ENCODE data around the gene KCND3. TPM values are rescaled to one million over a fixed set of nuclear protein-coding genes. Genes with fewer than 3 reads are reported as not detected.

Gene KCND3
- total RNA-seq, 4 donors from 2014 or later = 4.8 to 11.1 (median 5.7) TPM

DNA sequence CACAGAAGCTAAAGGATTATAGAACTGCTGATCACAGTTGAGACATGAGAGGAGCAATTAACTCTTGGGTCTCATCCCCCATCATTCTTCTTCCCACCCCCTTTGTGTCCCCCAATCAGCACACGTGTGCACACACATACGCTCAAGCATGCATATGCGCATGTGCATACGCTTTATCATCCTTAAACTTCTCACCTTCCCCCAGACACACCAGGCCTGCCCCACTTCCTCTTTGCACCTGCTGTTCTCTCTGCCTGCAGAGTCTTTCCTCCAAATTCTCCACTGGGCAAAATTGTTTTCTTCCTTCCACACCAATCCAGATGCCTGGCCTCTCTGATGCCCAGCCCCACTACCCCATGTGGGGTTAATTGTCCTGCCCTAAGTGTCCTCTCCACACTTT lies 13.0 kb upstream of the KCND3 start:
- TF ChIP-seq, protein P1, sequence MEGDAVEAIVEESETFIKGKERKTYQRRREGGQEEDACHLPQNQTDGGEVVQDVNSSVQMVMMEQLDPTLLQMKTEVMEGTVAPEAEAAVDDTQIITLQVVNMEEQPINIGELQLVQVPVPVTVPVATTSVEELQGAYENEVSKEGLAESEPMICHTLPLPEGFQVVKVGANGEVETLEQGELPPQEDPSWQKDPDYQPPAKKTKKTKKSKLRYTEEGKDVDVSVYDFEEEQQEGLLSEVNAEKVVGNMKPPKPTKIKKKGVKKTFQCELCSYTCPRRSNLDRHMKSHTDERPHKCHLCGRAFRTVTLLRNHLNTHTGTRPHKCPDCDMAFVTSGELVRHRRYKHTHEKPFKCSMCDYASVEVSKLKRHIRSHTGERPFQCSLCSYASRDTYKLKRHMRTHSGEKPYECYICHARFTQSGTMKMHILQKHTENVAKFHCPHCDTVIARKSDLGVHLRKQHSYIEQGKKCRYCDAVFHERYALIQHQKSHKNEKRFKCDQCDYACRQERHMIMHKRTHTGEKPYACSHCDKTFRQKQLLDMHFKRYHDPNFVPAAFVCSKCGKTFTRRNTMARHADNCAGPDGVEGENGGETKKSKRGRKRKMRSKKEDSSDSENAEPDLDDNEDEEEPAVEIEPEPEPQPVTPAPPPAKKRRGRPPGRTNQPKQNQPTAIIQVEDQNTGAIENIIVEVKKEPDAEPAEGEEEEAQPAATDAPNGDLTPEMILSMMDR (IDR thresholded peaks at IDR 0.05; ENCODE audit: low read depth) = no peak

DNA sequence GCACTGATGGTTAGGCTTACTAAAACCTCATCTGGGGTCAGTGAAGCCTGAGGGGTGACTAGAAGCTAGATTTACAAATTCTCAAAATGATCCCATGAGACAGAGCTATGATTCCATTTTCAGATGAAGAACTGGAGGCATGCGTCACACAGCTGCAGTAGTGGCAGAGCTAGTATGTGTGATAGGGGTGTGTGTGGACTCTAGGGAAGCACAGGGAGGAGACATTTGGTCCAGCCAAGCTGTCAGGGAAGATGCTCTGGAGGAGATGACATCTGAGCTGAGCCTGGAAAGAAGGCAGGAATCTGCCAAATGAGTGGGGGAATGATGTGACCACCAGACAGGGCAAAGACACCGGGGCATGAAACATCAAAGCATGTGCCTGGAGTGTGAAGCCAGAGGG lies 12.0 kb upstream of the KCND3 start:
- TF ChIP-seq, protein P1 (IDR thresholded peaks at IDR 0.05; ENCODE audit: low read depth) = no peak

DNA sequence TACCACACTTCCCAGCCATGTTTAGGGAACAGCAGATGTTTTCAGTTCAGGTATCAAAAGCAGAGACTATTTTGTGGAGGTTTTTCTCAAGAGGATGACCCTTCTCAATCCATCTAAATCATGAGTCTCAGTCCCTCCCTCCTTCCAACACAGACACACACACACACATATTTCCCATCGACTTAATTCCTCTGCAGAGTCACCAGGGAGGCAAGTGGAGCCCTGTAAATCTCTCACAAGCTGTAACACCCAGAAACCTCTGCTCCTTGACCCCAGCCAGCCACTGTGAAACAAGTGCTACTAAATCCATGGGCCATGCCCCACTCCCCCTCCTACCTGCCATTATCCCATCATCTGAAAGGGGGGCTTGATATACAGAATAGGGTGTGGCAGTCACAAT lies 10.6 kb upstream of the KCND3 start:
- TF ChIP-seq, protein P1 (IDR thresholded peaks at IDR 0.05; ENCODE audit: low read depth) = no peak

DNA sequence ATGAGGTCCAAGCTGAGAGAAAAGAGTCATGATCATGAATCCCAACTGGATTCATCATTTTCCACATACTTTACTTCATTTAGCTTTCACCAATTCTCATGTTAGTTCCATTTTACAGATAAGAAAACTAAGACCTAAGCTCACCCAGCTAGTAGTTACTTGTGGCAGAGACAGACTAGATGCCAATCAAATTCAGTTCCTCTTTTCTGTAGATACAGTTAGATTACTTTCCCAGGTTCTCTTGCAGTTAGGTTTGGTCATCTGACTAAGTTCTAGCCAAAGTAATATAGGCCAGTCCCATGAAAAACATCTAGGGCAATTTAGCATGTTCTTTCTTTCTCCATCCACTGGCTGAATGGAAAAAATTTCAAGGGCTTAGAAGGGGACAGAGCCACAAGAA lies 8.9 kb upstream of the KCND3 start:
- TF ChIP-seq, protein P1 (IDR thresholded peaks at IDR 0.05; ENCODE audit: low read depth) = no peak

DNA sequence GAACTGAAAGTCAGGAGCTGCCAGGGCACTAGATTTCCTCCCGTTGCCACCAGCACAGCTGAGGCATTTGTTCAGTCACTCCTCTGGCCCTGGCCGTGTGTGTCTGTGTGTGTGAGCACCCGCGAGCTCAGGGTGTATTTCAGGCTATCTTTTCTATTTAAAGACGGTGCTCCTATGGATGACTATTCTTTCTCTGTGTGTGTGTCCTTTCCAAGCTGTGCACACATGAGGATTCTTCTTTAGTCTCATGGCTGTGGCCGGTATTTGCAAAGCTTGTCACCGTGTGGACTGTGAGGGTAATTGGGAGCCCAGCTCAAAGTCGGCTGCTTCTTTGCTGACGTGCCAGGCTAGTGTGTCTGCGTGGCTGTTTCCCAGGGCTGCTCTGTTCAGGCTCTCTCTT lies 3.0 kb upstream of the KCND3 start:
- TF ChIP-seq, protein P1 (IDR thresholded peaks at IDR 0.05; ENCODE audit: low read depth) = no peak

DNA sequence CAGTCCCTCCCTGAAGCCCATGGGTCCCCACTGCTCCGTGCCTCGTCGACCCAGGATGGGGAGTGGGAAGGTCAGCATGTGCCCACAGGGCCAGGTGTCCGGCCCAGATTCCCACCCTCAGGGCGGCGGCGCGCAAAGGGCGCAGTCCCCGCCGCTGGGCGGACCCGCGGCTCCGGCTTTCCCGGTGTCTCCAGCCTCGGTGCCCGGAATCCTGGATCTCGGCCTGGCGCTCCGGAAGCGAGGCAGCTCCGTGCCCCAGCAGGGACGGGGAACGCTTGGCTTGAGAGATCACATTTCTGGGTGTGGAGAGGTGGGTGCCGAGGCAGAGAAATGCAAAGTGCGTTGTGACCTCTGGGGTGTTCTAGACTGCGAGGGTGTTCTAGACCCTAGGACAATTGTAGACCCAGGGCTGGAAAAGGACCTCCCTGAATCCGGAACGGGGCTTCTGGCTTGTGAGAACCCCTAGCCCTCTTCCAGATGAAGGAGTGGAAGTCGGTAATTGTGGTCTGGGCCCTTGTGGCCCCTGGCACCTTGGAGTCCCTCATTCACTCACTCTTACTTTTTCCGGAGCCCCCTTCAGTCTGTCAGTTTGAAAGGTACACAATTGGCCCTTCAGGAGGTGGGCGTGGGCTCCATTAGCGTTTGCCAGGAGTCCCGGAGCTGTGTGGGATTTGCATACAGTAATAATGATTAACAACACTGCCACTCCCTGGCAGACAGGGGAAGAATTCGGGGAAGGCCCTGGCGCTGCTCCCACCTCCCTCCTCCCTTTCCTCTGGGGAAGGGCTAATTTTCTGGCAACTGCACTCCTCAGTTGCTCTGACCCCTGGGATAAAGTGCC lies 1.6 kb upstream of the KCND3 start:
- TF ChIP-seq, protein P1 (IDR thresholded peaks at IDR 0.05; ENCODE audit: low read depth) = no peak

DNA sequence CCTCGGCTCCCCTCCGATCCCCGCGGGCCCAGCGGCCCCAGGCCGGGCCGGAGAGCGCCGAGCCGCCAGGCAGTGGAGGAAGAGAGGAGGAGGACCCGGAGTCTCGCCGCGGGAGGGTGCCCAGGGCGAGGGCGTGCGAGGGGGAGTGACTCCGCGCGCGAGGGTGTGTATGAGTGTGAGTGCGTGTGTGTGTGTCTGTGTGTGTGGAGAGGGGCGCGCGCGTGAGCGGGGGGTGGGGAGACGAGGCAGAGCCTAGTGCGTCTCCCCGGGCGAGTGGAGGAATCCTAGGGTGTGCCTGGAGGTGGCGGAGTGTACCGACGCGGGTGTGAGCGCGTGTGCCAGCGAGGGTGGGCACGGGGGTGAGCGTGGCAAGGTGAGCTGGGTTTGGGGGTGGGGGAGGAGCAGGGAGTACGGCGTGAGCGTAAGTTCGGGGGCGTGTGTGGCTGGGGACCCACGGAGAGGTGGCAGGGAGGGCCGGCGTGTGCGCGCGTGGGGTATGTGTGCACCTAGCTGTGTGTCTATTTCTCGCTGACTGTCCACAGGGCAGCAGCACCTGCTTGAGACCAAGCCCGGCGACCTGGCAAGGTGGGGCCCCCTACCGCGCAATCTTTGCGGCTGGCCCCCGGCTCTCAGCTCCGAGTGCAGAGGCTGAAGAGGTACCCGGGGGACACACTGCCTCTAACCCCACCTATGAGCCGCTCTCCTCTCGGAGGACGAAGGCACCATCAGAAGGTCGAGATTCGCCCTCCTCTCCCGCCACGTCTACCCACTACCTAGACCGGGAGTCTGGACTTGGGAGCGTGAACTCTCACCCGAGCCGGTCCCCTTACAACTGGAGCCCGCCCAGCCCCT lies 784 bp upstream of the KCND3 start:
- TF ChIP-seq, protein P1 (IDR thresholded peaks at IDR 0.05; ENCODE audit: low read depth) = no peak
